ENCODE results near the gene RFLNA.
"Not testable (repeated sequence)": the region's sequence is repeated elsewhere in the genome, so short reads cannot be mapped to it uniquely, and the experiment has no call there.

Gene RFLNA

GRCh38 chr12:124321556-124322270 is 26.8 kb downstream of the RFLNA start:
- no peak for DNase-seq

GRCh38 chr12:124322271-124322998 is 27.5 kb downstream of the RFLNA start:
- DNase-seq: no peak

GRCh38 chr12:124322999-124323328 is 28.1 kb downstream of the RFLNA start:
- DNase-seq: not testable (repeated sequence)

GRCh38 chr12:124323771-124324530 is 29.1 kb downstream of the RFLNA start:
- DNase-seq: no peak

GRCh38 chr12:124324803-124325705 is 30.2 kb downstream of the RFLNA start:
- DNase-seq: no peak

- DNase-seq: no peak
Observed at GRCh38 chr12:124326104-124326503, 31.2 kb downstream of the RFLNA start.

- DNase-seq: no peak
Observed at GRCh38 chr12:124326871-124327270, 32.0 kb downstream of the RFLNA start.

GRCh38 chr12:124327362-124328043 is 32.6 kb downstream of the RFLNA start:
- DNase-seq: no peak

GRCh38 chr12:124328116-124328515 is 33.2 kb downstream of the RFLNA start:
- DNase-seq: no peak

- DNase-seq: no peak
Observed at GRCh38 chr12:124328636-124329035, 33.7 kb downstream of the RFLNA start.

- DNase-seq: no peak
Observed at GRCh38 chr12:124332058-124332672, 37.3 kb downstream of the RFLNA start.

GRCh38 chr12:124332900-124333299 is 38.0 kb downstream of the RFLNA start:
- DNase-seq: no peak

GRCh38 chr12:124333724-124334123 is 38.8 kb downstream of the RFLNA start:
- DNase-seq: no peak

GRCh38 chr12:124334266-124334665 is 39.4 kb downstream of the RFLNA start:
- DNase-seq: no peak

- DNase-seq: no peak
Observed at GRCh38 chr12:124334976-124335375, 40.1 kb downstream of the RFLNA start.

GRCh38 chr12:124335426-124336183 is 40.7 kb downstream of the RFLNA start:
- no peak for DNase-seq

GRCh38 chr12:124336184-124336437 is 41.2 kb downstream of the RFLNA start:
- no peak for DNase-seq

GRCh38 chr12:124336742-124337520 is 42.0 kb downstream of the RFLNA start:
- no peak for DNase-seq

- DNase-seq: no peak
Observed at GRCh38 chr12:124337622-124338021, 42.7 kb downstream of the RFLNA start.

GRCh38 chr12:124338448-124338847 is 43.6 kb downstream of the RFLNA start:
- no peak for DNase-seq
